CMK (cell line): ENCODE measurements around the gene CSRP2.

Experiments
- DNase-seq: peaks from one replicate; pipeline ENCODE4 v3.0.0-alpha.2; 2010; ENCODE audit warnings: low read depth

Gene CSRP2

DNA sequence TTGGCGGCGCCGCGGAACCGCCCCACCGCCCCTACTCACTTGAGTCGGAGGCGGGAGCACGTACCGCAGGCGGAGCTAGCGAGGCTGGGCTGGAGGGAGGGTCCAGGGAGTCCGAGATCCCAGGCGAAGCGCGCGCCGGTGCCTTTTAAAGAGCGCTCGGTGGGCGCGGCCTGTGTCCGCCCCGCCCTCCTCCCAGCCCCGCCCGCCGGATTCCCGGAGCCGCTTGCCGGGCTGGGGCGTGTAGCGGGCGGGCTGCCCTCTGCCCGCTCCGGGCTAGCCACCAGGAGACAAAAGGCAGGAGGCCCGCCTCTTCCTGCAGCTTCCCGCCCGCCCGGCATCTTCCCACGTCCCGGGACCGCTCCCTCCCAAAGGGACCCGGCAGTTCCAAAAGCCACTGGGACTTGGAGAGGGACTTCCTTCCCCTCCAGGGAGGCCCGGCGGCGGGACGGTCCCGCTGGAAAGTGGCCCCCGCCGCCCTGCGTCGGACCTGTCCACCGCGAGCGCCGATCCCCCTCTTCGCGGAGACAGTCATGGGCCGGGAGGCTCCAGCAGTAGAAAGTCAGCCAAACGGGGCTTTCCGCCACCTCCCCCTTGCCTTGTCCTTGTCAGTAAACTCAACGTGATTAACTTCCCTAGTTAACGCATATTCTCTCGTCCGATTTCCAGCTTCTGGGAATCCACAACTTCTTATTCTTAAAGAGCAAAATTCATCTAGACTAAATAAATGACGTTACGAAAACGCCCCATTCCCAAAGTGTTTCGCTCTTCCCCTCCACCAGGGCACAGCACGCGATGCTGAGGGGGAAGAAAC, at the start of gene CSRP2:
CSRP2 (minus strand) TSS at position 121 of the 811 bp plus-strand sequence. CDS start 12,759 bp downstream, outside the sequence.
- peak; percentile 32 for DNase-seq

GRCh38 chr12:76927170-76927784, 48.5 kb upstream of the CSRP2 start:
- no peak for DNase-seq

DNA sequence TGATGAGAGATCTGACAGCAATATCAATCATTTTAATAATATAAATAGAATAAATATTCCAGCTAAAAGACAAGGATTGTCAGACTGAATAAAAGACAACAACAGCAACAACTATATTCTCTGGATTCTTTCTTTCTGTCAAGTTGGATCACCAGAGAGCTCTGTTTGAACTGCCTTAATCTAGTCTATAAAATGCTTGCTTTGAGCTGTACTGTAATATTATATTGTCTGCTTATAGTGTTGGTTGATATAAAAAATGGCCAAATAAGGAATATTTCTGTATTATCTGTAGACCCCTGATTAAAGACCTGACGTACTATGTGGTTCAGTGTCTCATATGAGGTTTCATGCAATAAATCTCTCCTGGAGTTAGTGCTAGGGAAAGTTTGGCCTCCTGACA, 46.3 kb upstream of the CSRP2 start:
- no peak for DNase-seq

- DNase-seq = no peak
Measured at GRCh38 chr12:76922866-76923265, 44.0 kb upstream of the CSRP2 start.

- no peak for DNase-seq
Measured at GRCh38 chr12:76921891-76922664, 43.3 kb upstream of the CSRP2 start.

GRCh38 chr12:76921100-76921471, 42.3 kb upstream of the CSRP2 start:
- no peak for DNase-seq

DNA sequence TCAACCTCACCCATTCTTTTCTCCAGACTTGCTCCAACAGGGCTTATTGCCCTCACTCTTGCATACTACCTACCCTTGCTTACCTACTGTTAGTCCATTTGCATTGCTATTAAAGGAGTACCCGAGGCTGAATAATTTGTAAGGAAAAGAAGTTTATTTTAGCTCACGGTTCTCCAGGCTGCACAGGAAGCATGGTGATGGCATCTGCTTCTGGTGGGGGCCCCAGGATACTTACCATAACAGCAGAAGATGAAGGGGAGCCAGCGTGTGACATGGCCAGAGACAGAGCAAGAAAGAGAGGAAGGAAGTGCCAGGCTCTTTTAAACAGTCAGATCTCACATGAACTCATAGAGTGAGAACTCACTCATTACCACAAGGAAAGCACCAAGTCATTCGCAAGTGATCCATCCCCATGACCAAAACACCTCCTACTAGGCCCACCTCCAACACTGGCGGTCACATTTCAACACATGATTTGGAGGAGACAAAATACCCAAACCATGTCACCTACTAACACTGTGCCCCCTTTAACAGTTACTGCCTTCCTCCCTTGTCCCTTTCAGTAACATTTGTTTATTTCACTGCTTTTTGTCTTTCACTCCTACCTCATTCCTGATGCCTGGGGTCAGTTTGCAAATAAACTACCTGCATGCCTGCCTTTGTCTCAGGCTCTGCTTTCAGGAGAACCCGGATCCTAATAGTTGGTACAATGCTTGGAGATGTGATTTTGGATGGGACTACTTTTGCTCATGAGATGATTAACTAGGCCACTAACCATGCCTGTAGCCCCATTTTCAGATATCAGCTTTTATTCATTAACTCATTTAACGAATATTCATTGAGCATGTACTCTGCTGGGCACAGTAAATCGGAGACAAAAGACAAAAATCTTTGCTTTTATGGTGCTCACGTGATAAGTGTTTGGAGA, 41.6 kb upstream of the CSRP2 start:
- DNase-seq = no peak

GRCh38 chr12:76919383-76920171, 40.8 kb upstream of the CSRP2 start:
- DNase-seq = no peak

- DNase-seq = no peak
Measured at GRCh38 chr12:76916170-76916540, 37.3 kb upstream of the CSRP2 start.

GRCh38 chr12:76915361-76916169, 36.7 kb upstream of the CSRP2 start:
- DNase-seq = no peak

- no peak for DNase-seq
Measured at GRCh38 chr12:76914102-76914859, 35.5 kb upstream of the CSRP2 start.

DNA sequence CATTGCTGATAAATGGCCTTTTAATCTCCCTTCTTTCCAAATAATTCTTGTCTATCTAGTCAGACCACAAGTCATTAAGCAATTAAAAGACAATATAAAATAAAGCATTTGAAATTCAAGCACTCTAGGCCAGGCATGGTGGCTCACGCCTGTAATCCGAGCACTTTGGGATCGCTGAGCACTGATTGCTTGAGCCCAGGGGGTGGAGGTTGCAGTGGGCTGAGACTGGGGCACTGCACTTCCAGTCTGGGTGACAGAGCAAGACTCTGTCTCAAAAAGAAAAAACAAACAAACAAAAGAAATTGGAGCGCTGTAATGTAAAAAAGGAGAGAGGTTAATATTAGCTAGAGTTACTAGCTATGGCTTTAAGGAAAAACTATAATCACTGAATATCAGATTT, 30.5 kb upstream of the CSRP2 start:
- DNase-seq = no peak

- DNase-seq = no peak
Measured at GRCh38 chr12:76908303-76909017, 29.6 kb upstream of the CSRP2 start.

DNA sequence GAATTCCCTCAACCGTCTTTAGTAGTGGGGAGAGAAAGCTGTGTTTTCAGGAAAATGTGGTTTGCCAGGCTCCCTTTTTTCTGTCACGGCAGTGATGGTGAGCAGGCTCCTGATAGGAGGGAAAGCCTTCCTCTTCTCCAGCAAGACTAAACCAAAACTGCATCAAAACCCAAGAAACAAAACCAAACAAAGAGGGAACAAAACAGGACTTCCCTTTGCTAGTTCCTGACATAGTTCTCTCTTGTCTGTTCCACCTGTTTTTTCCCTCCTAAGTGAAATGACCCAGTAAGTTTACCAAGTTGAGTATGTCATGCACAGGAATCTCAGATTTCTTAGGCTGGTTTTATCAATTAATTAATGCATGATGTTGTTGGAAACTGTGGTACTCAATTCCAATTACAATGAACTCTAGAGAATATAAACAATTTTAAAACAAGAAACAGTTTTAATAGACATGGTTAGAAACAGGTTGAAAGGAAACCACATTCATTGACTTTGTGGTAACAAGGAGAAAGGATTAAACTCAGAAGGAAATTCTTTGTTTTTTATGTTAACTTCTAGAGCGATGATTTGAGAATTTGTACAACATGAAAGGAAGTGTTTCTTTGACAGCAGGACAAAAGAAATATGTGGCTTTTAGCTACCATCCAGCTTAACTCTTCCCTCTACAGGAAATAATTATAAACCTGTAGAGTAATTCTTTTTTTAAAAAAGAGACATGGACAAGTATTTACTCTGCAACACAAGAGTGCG, 23.0 kb upstream of the CSRP2 start:
- DNase-seq = no peak

GRCh38 chr12:76899522-76899921, 20.7 kb upstream of the CSRP2 start:
- DNase-seq = no peak

GRCh38 chr12:76898442-76898841, 19.6 kb upstream of the CSRP2 start:
- no peak for DNase-seq

DNA sequence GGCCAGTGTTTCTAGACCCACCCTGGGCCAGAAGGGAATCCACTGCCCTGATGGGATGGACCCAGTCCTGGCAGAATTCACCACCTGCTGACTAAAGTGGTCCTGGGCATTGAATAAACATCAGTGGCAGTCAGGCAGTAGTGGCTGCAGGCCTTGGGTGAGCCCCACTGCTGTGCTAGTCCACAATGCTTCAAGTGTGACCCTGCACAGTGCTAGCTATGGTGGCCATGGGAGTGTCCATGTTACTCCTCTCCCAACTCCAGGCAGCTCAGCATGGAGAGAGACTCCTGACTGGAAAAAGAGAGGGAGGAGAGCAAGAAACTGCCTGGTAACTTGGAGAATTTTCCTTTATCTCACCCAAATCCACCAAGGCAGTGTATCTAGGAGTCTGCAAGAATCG, 17.5 kb upstream of the CSRP2 start:
- DNase-seq = no peak

GRCh38 chr12:76895796-76896195, 17.0 kb upstream of the CSRP2 start:
- no peak for DNase-seq
